ENCODE results near the gene SAMD14.
A peak's percentile ranks its signal among the peaks of the same experiment; 100 is the strongest.

The SAMD14 gene

DNA sequence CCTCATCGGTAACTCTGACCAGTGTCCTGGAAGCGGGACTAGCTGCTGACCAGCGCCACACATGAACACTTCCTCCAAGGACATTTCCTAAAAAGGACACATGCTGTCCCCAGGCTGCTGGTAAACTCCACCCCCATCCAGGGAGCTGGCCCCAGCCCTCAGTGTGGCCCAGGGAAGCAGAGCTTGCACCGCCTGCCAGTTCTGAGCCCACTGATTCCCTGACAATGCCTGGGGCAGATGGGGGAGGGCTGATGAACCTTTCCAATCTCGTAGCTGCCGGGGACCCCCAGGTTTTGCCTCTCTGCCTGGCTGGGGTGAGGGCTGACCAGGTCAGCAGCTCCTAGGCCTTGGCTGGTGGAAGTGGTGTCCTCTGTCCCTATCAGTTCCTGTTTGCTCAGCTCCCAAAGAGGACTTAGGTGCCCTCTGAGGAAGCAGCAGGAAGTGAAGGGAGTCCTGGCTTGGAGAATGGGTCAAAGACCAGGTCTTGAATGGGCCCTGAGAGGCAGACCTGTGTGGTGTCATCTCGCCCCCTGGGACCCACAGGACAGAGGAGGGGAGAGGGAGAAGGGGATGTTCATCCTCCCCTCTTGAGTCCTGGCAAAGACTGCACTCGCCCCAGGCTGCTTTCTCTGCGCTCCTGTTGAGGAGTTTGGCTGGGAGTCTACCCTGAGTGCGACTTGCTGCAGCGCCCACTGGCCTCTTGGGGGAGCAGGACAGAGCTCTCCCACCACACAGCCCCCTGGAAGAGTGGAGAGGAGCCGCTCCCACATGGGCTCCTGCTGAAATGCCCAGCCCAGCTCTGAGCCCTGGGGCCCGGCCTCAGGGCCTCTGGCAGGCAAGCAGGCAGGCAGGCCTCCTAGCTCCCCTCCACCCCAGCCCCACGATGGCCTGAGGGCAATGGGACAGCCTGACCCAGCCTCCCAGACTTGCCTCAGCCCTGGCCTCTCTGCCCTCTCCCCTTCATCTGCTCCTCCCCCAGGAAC, 18.0 kb downstream of the SAMD14 start:
- DNase-seq, result no peak

DNA sequence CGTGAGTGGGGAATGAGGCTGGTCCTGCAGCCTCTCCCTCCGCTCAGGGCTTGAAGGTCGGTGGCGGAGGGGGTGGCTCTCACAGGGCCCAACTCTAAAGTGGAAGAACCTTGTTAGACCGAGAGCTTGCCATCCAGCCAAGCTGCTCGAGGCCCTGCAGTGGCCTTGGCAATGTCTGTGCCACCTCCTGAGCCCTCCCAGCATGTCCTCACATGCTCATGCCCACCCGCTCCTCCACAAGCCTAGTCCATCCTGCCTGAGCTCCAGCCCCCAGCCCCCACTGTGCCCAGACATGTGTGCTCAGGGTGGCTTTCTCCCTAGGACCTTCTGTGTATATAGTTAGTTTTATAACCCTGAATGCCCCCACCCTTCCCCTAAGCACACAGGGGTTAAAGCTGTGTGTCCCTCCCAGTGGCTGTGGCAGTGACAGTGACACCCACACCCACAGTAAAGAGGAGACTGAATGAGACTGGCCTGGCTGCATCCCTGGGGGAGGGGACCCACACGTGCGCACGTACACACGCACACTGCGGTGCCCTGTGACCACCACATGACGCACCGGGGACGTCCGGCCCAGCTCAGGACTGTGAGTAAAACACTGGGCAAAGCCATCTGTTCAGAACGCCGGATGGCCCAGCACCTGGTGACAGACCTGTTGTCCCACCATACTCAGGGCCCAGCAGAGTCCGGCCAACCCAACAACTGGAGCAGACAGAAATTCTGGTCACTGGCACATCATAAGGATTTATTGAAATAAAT, 19.2 kb downstream of the SAMD14 start:
- DNase-seq, result no peak

DNA sequence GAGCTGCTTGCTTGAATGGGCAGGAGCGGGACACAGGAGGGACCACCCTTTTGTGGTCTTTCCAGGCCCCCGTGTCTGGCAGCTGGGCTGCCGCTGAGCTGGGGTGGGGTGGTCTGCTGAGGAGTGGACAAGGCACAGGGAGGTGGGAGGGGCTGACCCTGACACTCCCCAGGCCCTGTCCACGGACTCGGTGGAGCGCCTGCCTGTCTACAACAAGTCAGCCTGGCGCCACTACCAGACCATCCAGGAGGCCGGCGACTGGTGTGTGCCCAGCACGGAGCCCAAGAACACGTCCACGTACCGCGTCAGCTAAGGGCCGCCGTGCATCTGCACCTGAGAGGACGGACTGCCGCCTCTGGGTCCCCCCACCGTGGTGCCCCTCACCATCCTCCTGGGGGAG, 20.2 kb downstream of the SAMD14 start:
- no peak for DNase-seq

DNA sequence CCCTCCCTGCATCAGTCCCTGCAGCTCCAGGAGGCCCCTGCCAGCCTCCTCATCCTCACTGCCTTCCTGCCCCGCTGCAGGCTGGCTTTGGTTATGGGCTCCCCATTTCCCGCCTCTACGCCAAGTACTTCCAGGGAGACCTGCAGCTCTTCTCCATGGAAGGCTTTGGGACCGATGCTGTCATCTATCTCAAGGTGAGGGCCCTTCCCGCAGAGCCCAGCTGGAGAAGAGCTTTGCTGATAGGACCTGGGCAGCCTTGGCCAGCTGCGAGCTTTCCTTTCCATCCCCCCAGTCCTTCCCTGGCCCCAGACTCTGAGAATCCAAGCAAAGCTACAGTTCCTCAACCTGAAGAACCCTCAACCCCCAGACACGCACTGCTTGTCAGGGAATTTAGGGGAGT, 20.8 kb downstream of the SAMD14 start:
- no peak for DNase-seq

DNA sequence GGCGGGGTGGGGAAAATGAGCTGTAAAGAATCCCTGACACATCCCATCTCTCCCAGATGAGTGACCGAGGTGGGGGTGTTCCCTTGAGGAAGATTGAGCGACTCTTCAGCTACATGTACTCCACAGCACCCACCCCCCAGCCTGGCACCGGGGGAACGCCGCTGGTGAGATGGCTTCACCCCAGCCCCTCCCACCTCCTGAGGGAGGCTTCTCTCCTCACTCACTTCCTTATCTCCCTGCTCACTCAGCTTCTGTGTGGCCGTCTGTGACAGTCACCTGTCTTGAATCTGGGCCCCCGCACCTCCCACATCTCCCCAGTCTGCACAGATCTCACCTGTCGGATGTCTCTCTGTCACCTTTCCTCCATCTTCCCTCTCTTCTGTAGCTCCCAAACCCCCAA, 21.4 kb downstream of the SAMD14 start:
- no peak for DNase-seq

DNA sequence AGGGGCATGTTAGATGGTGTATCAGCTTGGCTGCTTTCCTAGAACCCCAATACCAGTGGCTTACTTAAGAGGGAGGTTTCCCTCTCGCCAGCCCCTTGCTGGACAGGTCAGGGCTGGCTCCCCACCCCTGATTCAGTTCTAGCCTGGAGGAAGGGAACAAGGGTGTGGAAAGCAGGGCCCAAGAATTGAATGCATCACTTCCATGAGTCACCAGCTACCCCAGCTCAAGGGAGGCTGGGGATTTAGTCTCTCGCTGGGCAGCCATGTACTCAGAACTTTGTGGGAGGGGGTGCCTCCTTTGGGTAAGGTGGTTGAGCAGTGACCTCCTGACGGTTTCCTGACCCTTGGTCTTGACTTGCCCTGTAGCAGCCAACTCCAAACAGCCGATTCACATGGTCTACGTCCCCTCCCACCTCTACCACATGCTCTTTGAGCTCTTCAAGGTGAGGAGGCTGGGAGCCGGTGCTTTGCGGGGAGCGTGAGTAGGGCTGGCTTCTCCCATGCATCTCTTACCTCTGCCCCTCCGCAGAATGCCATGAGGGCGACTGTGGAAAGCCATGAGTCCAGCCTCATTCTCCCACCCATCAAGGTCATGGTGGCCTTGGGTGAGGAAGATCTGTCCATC, 22.1 kb downstream of the SAMD14 start:
- no peak for DNase-seq

DNA sequence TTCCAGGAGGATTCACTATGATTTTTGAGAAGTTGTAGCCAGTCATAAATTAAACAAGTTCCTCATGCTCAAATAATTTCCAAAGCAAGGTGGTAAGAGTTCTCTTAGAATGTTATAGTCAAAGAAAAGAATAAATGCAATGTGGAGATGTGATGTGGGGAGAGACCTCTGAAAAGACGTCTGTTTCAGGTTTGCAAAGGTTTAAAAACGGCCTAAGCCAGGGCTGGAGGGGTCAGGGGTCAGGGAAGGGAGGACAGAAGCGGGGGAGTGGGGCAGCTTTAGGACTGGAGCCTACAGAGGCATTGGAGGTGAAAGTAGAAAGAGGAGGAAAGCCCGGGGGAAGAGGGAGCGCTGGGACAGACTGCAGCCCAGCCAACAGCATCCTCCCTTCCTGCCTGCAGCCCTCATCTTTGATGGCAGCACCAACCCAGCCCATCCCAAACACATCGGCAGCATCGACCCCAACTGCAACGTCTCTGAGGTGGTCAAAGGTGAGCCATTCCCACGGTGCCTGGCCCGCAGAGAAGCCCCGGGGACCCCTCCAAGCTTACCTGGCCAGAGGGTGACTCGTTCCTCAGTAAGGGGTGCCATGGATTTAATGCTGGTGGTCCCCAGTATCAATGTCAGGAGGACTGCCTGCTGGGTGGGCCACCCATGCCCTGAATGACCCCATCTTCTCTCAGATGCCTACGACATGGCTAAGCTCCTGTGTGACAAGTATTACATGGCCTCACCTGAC, 23.4 kb downstream of the SAMD14 start:
- DNase-seq, result no peak

DNA sequence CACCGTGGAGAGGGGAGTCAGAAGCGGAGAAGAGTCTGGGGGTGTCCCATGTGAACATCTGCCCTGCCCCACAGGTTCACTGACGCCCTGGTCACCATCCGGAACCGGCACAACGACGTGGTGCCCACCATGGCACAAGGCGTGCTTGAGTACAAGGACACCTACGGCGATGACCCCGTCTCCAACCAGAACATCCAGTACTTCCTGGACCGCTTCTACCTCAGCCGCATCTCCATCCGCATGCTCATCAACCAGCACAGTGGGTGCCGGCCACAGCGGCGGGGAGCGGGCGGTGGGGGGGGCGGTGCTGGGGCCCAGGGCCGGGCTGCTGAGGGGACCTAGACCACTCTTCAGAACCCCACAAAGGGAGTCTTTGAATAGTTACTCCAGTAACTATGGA, 24.1 kb downstream of the SAMD14 start:
- DNase-seq, result no peak

DNA sequence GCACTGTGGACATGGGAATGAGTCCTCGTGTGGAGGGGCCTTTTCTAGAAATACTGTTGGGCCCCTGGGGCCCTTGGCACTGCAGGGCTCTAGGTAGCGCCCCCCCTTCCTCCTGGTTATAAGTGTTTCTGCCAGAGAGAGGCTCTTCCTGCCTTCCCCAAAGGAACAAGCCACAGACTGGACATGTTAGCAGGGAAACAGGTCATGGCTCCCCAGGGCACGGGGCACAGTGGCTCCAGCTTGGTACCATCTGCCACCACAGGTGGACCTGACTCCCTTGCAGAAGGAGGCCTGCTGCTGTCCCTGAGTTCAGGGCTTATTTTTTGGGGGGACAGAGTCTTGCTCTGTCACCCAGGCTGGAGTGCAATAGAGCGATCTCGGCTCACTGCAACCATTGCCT, 26.0 kb downstream of the SAMD14 start:
- no peak for DNase-seq

DNA sequence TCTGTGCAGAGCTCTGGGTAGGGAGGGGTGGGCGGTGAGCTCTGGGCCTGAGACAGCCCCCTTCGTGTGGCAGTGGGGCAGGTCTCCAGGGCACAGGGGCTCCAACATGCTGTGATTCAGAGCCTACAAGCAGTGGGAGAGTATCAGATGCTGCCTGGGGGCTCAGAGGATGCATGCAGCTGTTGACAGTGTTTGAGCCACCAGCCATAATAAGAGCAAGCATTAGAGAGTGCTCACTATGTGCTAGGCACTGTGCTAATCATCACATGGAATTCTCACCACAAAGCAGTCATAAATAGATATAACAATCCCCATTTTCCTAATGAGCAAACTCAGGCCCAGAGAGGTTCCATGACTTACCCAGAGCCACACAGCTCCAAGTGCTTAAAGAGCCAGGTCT, 26.7 kb downstream of the SAMD14 start:
- no peak for DNase-seq

DNA sequence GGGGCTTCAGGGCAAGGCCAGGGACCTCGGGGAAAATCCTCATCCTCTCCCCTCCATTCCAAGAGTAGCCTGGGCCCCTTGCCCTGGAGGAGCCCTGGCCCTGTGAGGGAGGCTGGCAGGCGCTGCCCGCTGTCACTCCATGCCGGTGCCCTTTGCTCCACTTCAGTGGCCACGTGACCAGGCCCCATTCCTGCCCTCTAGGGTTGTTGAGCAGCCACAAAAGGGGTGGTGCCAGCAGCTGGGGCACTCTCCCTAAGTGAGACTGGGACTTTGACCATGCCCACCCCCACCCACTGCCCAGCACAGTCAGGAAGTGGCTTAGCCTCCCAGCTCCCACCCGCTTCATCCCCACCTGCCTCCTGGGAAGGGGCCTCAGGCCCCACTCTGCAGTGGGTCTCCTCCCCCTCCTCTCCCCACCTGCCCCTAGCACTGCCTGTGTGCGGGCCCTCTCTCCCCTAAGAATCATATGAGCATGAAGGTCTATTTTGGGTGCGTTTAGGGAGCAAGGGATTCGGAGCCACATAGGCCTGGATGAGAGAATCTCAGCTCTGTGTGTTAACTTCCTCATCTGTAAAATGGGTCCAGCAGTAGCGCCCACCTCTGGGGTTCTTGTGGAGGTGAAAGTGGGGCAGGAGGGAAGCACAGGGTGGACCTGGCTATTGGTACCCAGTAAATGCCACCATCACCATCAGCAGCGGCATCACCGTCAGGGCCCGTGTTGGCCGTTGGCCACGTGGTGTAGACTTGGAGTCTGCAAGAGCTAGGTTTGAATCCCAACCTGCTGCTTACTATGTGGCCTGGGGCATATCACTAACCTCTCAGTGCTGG, 27.6 kb downstream of the SAMD14 start:
- DNase-seq, result no peak

DNA sequence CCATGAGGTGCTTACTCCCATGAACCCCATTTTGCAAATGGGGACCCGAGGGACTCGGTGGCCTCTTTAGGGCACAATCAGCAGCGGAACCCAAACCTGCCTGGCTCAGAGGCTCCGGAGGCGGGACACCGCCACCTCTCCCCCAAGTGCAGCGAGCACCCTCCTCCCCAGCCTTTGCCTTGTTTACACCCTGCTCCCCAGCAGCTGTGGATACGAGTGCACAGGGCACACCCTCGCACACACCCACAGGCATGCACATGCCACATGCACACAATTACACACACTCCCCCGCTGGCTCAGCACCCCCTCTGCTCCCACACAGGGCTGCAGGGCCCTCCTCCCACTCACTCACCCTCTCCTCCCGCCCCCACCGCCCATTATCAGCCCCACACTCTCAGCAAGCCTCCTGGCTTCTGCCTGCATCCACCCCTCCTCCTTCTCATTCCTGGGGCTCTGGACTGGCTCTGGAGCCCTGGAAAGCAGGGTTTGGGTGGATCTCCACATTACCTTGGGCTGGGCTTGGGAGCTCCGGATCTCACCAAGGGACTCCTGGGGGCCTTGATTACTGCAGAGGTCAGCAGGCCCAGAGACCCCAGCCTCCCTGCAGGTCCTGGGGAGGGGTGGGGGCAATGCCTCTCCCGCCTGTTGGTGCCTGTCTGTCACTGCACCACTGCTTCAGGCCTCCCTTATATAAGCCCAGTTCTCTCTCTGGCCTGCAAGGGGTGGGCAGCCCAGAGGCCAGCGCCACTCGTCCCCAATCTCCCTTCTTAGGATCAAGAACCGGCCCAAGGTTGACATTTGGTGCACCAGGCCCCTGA, 28.4 kb downstream of the SAMD14 start:
- no peak for DNase-seq

DNA sequence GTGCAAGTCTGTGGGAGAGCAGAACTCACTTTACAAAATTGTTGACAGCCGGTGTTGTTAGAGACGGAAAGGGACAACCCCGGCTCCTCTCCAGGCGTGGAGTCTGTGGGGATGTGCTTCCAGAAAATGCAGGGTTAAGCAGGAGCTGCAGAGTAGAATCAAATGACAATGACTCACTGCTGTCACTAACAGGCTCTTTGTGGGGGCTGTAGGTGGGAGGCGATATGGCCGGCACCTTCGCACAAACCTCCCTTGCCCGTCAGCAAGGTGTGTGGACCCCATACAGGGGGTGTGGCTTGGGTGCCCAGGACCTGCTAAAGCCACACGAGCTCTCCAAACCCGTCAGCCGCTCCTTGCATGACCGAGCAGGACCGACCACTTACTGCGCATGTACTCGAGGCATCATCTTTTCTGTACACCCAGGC, 29.0 kb downstream of the SAMD14 start:
- DNase-seq, result no peak

DNA sequence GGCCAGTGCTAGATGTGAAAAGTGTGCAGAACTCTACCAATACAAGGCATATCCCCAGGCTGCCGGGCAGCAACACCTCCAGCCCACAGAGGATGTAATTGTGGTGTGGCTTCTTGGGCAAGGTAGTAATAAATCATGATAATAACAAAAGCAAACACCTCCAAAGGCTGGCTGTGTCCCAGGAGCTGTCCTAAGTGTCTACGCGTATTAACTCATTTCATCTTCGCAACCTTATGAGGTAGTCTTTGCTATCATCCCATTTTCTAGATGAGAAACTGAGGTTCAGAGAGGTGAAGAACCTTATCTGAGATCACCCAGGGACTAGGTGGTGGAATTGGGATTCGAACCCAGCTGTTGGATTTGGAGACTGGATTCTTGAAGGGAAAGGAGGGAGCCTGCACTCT, 29.5 kb downstream of the SAMD14 start:
- DNase-seq, result no peak

DNA sequence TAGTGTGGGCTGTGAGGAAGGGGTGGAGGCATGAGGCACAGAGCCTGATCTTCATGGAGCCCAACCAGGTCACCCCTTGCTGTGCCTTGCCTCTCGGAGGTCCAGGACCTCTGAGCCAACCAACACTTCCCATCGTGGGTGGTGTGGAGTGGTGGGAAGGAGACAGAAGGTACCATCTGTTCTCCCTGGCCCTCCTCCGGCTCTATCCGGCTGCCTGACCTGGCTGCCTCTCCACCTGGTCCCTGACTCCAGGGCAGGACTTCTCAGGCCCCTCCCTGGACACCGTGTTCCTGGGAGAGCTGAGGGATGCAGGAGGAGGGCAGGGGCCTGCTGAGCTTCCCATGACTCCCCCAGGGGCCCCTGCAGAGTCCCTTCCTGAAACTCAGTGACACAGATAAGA, 31.0 kb downstream of the SAMD14 start:
- DNase-seq, result no peak

DNA sequence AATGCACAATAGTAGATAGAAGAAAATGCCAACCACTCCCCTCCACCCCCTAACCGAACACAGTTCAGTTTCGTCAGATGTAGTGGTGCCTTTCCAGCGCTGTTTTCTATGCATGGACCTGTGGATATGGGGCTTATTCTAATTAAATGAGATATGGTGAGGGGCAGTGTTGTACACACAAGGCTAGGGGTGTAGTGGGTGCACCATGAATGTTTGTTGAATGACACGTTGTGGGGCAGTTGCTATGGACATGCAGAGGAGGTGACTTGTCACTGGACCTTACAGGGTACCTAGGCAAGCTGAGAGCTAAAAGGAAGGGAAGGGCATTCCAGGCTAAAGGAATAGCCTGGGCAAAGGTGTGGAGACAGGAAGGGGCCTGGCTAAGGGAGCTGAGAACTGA, 31.4 kb downstream of the SAMD14 start:
- DNase-seq, result no peak

DNA sequence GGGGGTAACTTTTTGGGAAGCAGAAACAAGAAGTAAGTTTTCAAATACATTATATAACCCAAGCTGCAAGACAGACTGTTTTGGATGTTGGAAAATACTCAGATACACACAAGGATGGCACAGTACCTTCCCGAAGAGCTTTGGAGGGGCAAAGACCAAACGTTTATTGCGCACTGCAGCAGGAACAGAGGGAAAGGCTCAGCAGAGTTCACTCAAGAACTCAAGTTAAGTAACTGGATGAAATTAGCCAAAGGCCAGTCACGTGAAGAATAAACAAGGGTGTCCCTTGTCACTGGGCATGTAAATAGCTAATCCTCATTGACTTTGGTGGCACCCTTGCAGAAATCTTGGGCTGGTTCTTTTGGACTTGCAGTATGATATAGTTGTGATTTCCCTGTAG, 32.0 kb downstream of the SAMD14 start:
- DNase-seq, result no peak

DNA sequence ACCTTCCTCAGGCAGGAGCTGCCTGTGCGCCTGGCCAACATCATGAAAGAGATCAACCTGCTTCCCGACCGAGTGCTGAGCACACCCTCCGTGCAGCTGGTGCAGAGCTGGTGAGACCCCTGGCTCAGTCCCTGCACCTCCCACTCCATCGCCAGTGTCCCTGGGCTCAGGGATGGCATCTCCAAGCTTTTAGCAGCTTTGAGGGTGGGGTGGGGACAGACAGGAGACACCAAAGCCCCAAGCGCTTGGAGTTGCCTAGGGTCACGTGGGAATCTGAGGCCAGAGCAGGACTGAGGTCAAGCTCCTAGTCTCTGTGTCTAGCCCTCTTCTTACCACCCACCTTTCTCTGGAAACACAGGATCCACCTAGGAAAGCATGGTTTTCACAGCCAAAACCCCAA, 32.5 kb downstream of the SAMD14 start:
- DNase-seq, result no peak

DNA sequence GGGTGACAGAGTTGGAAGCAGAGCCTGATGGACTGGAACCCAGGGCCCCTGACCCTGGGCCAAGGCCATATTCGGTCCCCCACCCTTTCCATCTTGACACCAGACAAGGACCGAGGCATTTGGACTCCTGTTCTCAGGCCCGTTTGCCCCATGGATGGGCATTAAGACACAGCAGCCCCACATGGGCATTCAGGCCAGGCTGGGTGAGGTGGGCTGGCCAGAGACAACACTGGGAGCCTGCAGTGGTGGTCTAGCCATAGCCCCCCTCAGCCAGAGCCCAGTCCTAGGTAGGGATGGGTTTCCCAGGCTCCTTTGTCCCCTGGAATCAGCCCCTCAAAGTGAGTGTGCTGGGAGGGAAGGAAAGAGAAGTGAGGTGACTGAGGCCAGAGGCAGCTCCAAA, 33.2 kb downstream of the SAMD14 start:
- DNase-seq, result no peak

DNA sequence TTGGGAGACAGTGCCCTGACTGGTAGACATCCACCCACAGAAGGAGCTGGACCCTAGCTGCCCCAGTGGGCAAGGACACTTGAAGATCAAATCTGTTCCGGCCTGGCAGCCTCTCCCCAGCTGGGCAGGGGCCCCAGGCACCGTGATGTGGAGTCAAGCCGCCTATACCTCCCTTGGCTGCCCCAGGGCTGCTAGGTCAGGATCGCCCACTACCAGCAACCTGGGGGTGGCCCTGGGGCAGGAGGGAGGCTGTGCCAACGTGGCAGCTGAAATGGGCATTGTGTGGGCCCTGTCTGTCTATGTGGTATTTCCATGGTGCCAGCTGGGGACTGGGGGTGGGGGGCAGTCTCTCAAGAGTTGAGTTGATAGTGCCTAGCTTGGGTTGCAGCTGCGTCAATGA, 33.9 kb downstream of the SAMD14 start:
- no peak for DNase-seq

DNA sequence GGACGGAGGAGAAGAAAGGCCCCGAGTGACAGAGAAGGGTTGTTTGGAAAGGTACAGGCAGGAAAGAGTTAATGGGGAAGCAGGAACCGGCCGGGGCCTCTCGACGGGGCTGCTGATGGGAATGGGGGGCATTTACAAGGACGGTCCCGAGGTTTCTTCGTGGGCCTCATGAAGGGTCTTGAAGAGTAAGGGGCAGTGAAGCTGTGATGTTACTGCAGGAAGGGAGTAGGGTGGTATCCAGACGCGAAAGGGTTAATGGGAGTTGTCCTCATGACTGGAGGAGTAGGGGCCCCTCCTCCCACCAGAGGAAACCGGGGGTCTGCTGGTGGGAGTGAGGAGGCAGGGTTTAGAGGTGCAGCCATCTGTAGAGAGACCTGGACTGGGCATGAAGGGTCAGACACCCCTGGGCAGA, 34.3 kb downstream of the SAMD14 start:
- DNase-seq, result peak in 1 of 2 experiments; percentile 55
